IPS DF 19.7 (cell line): ENCODE results near the gene PCMTD2.

Experiments
- DNase-seq: peaks from one replicate; pipeline ENCODE4 v3.0.0-alpha.2; 2013; ENCODE audit warnings: low read depth, low spot score

PCMTD2 gene

GRCh38 chr20:64238851-64239387 is 16.6 kb upstream of the PCMTD2 start:
- no peak for DNase-seq

GRCh38 chr20:64239449-64240242 is 15.9 kb upstream of the PCMTD2 start:
- no peak for DNase-seq

DNA sequence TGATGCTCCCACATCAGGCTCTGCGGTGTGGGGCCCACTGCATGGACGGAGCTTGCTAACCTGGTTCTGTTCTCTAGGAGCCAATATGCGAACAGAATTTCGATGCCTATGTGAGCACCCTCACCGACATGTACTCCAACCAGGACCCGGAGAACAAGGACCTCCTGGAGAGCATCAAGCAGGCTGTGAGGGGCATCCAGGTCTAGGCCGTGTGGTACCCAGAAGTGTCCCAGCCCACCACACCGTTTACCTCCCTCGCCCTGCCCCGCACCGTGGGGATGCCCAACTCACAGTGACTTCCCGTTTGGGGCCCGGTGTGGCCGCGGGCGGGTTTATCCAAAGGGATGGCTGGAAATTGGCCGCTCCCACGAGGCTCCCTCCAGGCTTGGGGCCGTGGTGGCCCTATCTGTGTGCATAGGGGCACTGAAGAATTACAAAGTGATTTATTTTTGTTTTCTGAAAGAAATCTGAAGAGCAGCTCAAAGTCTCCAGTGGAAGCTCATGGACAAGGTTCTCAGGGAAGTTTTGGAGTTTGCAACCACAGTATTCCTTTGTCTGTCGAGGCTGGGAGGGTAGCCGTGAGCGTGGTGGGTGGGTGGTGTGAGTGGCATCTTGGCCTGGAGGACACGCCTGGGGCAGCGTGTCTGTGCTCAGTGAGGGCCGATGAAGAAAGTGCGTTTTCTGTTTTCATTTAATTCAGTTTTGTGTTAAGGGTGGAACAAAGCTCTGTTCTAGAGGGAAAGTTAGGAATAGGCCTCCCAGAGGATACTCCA is 15.1 kb upstream of the PCMTD2 start:
- no peak for DNase-seq

DNA sequence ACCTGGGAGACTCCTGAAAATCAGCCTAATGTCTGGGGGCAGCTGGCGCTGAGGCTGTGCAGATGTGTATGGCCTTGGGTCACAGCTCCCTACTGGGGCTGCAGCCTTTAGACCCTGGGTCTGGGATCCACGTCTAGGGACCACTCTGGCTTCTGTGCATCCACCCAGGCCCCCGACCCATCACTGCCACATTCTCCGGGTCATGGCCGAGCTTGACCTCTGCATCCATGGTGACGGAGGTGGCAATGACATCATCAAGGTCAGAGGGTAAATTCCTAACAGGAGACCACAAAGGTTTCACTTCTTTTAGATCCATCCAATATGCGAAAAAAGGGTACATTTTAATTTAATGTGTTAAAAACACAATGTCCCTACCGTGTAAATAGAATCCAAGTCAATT is 14.5 kb upstream of the PCMTD2 start:
- DNase-seq, result no peak

DNA sequence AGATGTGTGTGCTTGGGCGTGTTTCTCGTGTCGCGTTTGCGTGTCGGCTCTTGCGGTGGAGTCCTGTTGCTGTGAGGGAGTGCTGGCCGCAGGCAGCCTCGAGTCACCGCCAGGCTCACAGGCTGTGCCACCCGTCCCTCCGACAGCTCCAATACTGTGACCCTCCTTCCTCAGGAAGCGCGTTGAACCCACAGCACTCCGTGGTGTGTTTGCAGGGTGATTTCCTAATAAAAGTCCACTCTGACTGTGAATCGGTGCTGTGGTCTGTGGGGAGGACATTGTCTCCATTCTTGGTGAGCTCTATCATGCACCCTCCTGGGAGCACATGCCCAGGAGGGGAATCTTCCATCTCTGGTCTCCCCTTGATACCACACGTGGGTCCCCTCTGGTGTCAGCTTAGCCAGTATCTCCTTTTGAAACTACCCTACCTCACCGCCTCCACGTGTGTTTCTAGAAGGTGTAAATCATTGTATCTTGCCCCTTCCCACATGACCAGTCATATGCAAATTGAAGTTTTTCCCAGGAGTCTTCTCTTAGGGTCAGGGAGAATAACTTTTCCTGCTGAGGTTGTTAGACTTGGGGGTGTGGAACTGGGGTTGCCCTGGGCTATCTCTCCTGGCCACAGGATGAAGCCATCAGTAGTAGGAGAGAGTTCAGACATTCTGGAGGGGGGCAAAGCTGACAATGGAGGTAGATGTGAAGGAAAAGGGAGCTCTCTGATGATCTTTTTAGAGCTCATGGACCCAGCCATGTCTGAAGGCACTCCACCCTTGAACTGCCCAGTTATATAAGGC is 13.3 kb upstream of the PCMTD2 start:
- no peak for DNase-seq

DNA sequence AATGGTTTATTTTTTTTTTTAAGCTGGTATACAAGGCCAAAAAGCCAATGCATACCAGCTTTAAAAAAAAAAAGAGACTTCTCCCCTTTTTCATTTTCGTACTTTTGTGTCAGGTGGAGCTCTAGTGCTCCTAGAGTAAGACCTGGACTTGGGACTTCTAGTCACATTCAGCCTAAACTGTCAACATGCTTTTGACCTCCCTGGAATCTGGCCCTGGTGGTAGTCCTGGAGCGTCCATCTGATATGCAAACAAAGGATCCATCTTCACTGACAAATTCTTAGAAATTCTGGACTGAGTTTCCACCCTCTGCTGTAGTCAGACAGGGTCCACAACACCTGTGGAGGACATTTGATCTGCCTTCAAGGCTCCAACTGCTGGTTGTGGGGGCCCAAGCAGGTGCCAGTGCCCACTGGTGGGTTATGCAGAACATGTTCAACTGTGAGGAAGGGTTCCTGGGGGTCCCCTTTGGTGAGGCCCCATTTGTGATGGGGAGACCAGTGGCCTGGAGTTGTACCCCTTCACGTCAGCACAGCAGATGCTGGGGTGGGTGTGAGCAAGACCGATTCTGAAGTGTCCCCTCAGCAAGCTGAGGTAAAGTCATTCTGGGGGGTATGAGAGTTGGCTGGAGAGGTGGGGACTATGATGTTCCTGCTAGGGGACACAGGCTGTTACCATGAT is 12.6 kb upstream of the PCMTD2 start:
- no peak for DNase-seq

- no peak for DNase-seq
These were observed 11.2 kb upstream of the PCMTD2 start for GRCh38 chr20:64244281-64244805.

DNA sequence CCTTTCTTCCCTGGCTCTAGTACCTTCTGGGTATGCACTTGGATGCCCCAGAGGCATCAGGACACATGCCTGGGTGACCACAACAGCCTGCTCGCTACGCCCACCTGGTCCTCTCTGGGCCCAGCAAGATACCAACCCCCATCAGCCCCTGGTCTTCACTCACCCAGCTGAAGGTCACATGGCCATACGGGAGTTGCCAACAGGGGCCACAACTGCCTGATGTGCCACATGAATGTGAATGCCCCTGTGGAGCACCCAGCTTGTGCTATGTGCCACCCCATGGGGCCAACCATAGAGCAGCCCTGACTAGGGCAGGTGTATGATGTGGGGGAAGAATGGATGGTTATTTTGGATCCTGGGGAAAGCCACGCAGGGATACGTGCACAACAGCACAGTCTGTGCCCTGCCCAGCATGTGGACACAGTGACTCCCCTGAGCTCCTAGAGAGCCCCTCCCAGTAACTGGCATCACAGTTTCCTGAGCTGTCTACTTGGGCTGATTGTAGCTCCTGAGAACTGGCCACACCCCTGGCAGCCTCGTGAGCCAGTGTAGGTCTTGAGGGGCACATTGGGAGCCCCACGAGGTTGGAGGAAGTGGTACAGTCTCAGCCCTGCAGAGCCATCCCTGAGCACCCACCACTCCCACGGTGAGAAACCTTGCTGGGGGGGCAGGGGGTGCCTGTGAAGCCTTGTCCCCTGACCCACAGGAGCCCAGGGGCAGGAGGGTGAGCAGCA is 10.5 kb upstream of the PCMTD2 start:
- no peak for DNase-seq

DNA sequence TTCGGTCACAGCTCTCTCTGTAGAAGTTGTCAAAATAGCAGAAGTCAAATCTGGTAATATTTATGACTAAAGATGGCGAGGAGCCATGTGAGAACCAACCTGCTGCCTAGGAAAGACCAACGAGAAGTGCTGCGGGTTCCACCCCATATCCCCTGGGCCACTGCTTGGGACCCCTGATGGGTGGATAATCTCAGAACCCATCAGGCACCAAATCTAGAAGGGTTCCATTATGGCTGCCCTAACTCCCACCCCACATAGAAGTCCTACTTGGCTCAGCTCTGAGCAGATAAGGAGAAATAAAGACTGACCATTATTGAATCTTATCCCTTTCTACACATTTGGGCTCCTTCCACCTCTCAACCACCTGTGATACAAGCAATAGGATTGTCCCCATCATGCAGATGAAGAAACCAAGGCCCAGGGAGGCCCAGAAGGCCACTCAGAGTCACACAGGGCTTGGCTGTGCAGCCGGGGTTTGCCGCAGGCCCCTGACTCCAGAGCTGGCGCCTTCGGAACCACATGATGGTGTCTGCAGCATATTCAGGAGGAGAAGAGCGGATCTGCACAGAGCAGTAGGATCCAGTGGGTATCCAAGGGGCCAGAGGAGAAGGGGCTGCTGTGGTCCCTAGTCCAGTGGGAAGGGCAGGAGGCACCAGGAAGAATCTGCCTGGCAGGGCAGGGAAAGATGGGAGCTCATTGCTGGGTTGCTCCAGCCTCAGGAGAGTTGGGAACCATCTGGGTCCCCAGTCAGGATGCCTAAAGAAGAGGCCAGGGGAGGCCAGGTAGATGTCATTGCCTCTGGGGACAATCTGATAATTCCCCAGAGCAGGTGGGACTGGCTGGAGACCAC is 9.6 kb upstream of the PCMTD2 start:
- no peak for DNase-seq

DNA sequence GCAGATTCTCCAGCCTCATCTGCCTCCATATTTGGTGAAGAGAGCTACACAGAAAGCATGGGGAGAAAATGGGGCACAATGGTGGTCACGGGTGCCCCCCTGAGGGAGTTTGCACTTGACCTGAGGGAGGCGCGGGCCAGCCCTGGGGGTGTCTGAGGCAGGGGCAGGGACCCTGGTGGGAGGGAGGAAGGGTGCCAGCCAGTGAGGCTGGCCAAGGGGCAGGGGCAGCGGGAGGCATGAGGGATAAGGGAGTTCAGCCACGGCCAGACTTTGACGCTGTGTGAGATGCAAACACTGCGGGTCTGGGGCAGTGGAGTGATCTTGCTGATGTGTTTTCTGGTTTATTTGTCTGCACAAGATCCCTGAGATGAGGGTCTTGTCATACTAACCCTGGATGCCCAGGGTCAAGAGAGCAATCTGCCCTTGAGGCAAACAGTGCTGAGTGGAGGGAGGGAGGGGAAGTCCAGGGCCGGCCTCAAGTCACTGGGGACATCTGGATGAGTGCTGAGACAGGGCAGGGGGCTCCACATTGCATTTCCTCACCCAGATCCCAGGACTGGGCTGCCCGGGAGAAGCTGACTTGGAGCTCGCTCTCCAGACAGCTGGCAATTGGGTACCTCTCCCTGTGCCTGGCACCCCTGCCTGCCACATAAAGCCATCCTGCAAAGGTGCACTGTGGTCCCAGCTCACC is 8.8 kb upstream of the PCMTD2 start:
- DNase-seq, result no peak

GRCh38 chr20:64247307-64247618 is 8.3 kb upstream of the PCMTD2 start:
- no peak for DNase-seq

- DNase-seq, result no peak
These were observed 7.3 kb upstream of the PCMTD2 start for GRCh38 chr20:64247970-64248841.

- DNase-seq, result no peak
These were observed 5.5 kb upstream of the PCMTD2 start for GRCh38 chr20:64250027-64250426.

GRCh38 chr20:64253000-64253383 is 2.6 kb upstream of the PCMTD2 start:
- no peak for DNase-seq

DNA sequence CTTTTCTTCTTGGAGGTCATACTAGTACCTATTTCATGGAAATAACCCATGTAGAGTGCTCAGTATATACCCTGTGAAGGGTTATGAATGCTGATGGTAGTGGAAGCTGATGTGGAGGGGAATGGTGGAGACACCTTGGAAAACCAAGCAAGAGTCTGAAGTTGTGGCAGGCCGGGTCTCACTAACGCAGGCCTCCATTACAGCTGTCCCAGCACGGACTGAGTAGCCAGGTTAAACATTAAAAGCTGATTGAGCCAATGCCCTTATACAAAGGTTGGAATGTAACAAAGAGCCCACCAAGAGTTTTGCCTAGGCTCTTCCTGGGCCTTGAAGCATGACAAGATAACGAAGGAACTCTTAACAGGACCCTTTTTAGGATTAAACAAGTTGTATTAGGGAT is 2.1 kb upstream of the PCMTD2 start:
- DNase-seq, result no peak

DNA sequence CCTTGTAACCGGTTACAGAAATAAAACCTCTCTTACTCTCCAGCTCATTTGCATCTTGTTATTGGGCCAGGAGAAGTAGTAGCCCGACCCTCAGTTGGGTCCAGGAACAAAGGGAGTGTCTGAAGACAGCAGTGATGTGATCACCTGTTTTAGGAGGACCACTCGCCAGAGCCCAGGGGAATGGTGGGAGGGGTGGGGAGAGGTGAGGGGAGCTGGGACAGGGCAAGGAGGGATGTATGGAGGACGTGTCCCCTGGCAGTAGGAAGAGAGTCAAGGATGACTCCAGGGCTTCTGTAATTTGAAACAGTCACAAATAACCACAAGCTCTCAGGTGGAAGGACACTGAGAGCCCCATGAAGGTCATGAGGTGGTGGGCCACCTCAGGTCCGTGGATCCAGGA is 1.4 kb upstream of the PCMTD2 start:
- no peak for DNase-seq

DNA sequence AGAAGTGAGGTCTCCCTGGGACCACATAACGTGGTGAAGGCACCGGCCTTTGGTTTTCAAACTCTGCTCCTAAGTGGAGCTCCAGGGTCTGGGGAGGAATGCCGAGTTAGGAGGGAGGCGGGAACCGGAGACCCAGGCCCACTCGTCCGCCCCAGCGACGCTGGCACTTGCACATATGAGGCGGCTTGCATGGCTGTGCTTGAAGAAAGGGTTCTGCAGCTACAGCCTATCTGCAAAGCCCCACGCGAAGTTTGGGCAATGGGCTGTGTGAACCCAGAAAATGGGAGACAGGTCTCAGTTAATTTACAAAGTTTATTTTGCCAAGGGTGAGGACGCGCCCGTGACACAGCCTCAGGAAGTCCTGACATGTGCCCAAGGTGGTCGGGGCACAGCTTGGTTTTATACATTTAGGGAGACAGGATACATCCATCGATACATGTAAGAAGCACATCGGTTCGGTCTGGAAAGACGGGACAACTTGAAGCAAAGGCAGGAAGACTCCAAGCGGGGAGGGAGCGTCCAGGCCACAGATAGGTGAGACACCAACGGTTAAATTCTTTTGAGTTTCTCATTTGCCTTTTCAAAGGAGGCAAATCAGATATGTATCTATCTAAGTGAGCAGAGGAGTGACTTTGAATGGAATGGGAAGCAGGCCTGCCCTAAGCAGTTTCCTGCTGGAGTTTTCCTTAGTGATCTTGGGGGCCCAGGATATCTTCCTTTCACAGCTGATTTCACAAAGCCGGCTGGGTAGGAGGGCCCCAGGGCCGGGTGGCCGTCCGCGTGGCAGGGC is 782 bp upstream of the PCMTD2 start:
- no peak for DNase-seq
